ENCODE results near the gene PMIS2.

The PMIS2 gene

DNA sequence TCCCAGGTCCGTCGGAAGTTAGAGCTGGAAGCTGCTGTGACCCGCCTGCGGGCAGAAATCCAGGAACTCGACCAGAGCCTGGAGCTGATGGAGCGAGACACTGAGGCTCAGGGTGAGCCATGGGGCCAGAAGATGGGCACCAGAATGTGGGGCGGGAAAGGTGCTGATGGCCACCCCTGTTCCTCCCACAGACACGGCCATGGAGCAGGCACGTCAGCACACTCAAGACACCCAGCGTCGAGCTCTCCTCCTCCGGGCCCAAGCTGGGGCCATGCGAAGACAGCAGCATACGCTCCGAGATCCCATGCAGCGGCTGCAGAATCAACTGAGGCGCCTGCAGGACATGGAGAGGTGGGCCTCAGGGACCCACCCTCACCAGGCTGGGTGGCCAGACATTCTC, 29.1 kb downstream of the PMIS2 start:
- TF ChIP-seq, protein P1, sequence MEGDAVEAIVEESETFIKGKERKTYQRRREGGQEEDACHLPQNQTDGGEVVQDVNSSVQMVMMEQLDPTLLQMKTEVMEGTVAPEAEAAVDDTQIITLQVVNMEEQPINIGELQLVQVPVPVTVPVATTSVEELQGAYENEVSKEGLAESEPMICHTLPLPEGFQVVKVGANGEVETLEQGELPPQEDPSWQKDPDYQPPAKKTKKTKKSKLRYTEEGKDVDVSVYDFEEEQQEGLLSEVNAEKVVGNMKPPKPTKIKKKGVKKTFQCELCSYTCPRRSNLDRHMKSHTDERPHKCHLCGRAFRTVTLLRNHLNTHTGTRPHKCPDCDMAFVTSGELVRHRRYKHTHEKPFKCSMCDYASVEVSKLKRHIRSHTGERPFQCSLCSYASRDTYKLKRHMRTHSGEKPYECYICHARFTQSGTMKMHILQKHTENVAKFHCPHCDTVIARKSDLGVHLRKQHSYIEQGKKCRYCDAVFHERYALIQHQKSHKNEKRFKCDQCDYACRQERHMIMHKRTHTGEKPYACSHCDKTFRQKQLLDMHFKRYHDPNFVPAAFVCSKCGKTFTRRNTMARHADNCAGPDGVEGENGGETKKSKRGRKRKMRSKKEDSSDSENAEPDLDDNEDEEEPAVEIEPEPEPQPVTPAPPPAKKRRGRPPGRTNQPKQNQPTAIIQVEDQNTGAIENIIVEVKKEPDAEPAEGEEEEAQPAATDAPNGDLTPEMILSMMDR (IDR thresholded peaks at IDR 0.05; ENCODE audit: extremely low read depth, insufficient read depth, missing control alignments): no peak
- no peak for DNase-seq (ENCODE audit: low spot score)
- in situ Hi-C loops (cut with MboI; ENCODE audit: low pct_unique_long_range_greater_than_20kb, low sequenced_read_pairs, unreplicated experiment): no loop called here

DNA sequence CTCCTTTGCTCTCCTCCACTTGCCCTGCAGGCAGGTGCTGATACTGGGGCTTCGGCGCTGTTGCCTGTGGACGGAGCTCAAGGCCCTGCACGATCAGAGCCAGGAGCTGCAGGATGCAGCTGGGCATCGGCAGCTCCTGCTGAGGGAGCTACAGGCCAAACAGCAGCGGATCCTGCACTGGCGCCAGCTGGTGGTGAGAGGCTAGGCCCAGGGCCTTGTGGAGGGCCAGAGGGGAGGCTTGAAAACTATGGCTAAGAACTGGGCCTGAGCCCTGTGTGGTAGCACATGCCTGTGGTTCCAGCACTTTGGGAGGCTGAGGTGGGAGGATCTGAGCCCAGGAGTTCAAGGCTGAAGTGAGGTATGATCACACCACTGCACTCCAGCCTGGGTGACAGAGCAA, 32.9 kb downstream of the PMIS2 start:
- TF ChIP-seq, protein P1 (IDR thresholded peaks at IDR 0.05; ENCODE audit: extremely low read depth, insufficient read depth, missing control alignments): no peak
- in situ Hi-C loops (cut with MboI; ENCODE audit: low pct_unique_long_range_greater_than_20kb, low sequenced_read_pairs, unreplicated experiment): no loop called here
- no peak for DNase-seq (ENCODE audit: low spot score)

DNA sequence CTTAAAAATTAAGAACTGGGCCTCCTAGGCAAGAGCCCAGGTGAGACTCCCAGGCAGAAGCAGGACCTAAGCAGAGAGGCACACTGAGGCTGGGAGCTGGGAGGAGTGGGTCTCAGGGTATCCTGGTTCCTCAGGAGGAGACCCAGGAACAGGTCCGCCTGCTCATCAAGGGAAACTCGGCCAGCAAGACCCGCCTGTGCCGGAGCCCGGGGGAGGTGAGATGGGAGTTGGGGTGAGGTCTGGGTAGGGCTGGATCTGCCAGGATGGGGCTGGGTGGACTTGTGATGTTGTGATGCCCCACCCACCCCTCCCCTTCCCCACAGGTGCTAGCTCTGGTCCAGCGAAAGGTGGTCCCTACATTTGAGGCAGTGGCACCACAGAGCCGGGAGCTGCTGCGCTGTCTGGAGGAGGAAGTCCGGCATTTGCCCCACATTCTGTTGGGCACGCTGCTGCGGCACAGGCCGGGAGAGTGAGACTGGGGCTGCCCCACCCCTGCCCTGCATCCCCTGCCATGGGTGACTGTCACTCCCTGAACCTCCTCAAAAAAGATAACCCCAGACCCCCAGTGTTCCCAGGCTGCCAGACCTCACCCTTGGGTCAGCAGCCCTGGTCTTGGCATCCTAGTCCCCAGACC, 33.4 kb downstream of the PMIS2 start:
- in situ Hi-C loops (cut with MboI; ENCODE audit: low pct_unique_long_range_greater_than_20kb, low sequenced_read_pairs, unreplicated experiment): no loop called here
- no peak for DNase-seq (ENCODE audit: low spot score)
- TF ChIP-seq, protein P1 (IDR thresholded peaks at IDR 0.05; ENCODE audit: extremely low read depth, insufficient read depth, missing control alignments): no peak

DNA sequence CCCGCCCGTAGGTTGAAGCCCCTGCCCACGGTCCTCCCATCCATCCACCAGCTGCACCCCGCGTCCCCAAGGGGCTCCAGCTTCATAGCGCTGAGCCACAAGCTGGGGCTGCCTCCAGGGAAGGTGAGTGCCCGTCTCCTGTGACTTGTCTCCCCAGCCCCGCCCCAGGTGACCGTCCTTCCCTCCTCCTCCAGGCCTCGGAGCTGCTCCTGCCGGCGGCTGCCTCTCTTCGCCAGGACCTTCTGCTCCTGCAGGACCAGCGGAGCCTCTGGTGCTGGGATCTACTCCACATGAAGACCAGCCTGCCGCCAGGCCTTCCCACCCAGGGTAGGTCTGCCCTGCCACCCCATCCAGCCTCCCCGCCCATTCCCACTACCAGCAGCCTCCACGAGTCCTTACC, 34.0 kb downstream of the PMIS2 start:
- TF ChIP-seq, protein P1 (IDR thresholded peaks at IDR 0.05; ENCODE audit: extremely low read depth, insufficient read depth, missing control alignments): no peak
- DNase-seq (ENCODE audit: low spot score): no peak
- in situ Hi-C loops (cut with MboI; ENCODE audit: low pct_unique_long_range_greater_than_20kb, low sequenced_read_pairs, unreplicated experiment): no loop called here

DNA sequence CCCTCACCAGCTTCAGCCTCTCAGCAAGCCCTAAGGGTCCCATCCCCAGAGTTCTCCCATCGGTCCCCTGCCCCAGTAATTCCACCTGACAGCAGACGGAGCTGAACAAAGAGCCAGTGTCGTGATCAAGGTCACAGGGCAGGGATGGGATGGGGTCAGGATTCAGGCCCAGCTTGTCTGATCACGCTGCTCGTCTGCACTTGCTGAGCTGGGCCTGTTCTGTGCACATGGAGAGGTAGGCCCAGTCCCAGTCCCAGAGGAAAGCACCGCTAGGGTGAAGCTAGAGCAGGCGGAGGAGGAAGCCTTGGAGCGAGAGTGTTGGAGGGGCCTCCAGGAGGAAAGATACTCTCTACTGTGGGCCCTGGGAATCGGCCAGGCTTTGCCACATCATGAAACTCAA, 35.7 kb downstream of the PMIS2 start:
- TF ChIP-seq, protein P1 (IDR thresholded peaks at IDR 0.05; ENCODE audit: extremely low read depth, insufficient read depth, missing control alignments): no peak
- in situ Hi-C loops (cut with MboI; ENCODE audit: low pct_unique_long_range_greater_than_20kb, low sequenced_read_pairs, unreplicated experiment): no loop called here
- no peak for DNase-seq (ENCODE audit: low spot score)

DNA sequence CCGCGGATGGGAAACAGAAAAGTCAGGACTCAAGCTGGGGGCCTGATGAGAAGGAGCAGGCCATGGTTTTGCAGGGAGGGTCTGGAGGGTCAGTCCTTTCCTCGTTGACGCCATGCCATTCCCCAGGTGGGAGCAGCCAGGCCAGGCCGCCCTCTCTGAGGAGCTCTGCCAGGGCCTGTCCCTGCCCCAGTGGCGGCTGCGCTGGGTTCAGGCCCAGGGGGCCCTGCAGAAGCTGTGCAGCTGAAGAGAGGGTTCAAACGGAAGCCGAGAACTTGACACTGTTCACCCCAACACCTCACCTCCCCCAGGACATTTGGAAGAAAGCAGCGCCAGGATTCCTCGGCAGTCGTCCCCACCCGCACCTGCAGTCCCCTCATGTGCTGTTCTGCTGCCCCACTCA, 36.8 kb downstream of the PMIS2 start:
- in situ Hi-C loops (cut with MboI; ENCODE audit: low pct_unique_long_range_greater_than_20kb, low sequenced_read_pairs, unreplicated experiment): no loop called here
- TF ChIP-seq, protein P1 (IDR thresholded peaks at IDR 0.05; ENCODE audit: extremely low read depth, insufficient read depth, missing control alignments): no peak

More for the DNA sequence above, 36.8 kb downstream of the PMIS2 start:
- no peak for DNase-seq (ENCODE audit: low spot score)

All from GM13977 (cell line).